H9 (cell line): ENCODE data around the gene JPH2. TPM values are rescaled to one million over a fixed set of nuclear protein-coding genes. Genes with fewer than 3 reads are reported as not detected.
A peak's percentile ranks its signal among the peaks of the same experiment; 100 is the strongest.

Experiments
- DNase-seq: peaks from one replicate; pipeline ENCODE4 v3.0.0-alpha.2; 2017
- H2AFZ ChIP-seq: one replicate; pipeline ENCODE4 v1.6.1; 2013; ENCODE audit warnings: mild to moderate bottlenecking, low read length, control low read depth, moderate library complexity
- H2AK5ac ChIP-seq: 2 replicates; pipeline ENCODE4 v1.6.1; 2013; ENCODE audit warnings: low read length, control low read depth, mixed read lengths; ENCODE audit not compliant: insufficient read length
- H2BK120ac ChIP-seq: one replicate; pipeline ENCODE4 v1.6.1; 2013; ENCODE audit warnings: low read depth, mild to moderate bottlenecking, low read length, control low read depth, inconsistent platforms; ENCODE audit not compliant: poor library complexity, severe bottlenecking
- H2BK12ac ChIP-seq: 2 replicates; pipeline ENCODE4 v1.6.1; 2013; ENCODE audit warnings: low read length, control low read depth, mixed read lengths, low read depth; ENCODE audit not compliant: insufficient read length
- H2BK15ac ChIP-seq: 2 replicates; pipeline ENCODE4 v1.6.1; 2013; ENCODE audit warnings: low read depth, low read length, control low read depth
- H2BK20ac ChIP-seq: one replicate; pipeline ENCODE4 v1.6.1; 2013; ENCODE audit warnings: low read depth, mild to moderate bottlenecking, low read length, control low read depth, inconsistent platforms; ENCODE audit not compliant: poor library complexity, severe bottlenecking
- H2BK5ac ChIP-seq: 2 replicates; pipeline ENCODE4 v1.6.1; 2013; ENCODE audit warnings: low read length, control low read depth, mixed read lengths; ENCODE audit not compliant: insufficient read length
- H3K14ac ChIP-seq: 2 replicates; pipeline ENCODE4 v1.6.1; 2013; ENCODE audit warnings: low read length, control low read depth; ENCODE audit not compliant: insufficient read depth
- H3K18ac ChIP-seq: 2 replicates; pipeline ENCODE4 v1.6.1; 2013; ENCODE audit warnings: low read depth, mild to moderate bottlenecking, mixed read lengths, low read length, control low read depth; ENCODE audit not compliant: insufficient read length
- H3K23ac ChIP-seq: 2 replicates; pipeline ENCODE4 v1.6.1; 2013; ENCODE audit warnings: low read length, control low read depth, mixed read lengths, low read depth; ENCODE audit not compliant: insufficient read length
- H3K23me2 ChIP-seq: 2 replicates; pipeline ENCODE4 v1.6.1; 2013; ENCODE audit warnings: low read depth, mild to moderate bottlenecking, mixed read lengths, low read length, control low read depth; ENCODE audit not compliant: insufficient read length, poor library complexity, severe bottlenecking
- H3K27ac ChIP-seq: 2 replicates; pipeline ENCODE4 v1.5.1; 2013; ENCODE audit warnings: low read length, control low read depth, mixed read lengths, low read depth; ENCODE audit not compliant: insufficient read length
- H3K27me3 ChIP-seq: 2 replicates; pipeline ENCODE4 v1.6.1; 2013; ENCODE audit warnings: low read length, control low read depth, inconsistent platforms; ENCODE audit not compliant: insufficient read depth
- H3K4ac ChIP-seq: 2 replicates; pipeline ENCODE4 v1.6.1; 2013; ENCODE audit warnings: low read depth, mild to moderate bottlenecking, control low read depth, inconsistent platforms, low read length, moderate library complexity
- H3K4me1 ChIP-seq: 2 replicates; pipeline ENCODE4 v1.6.1; 2013; ENCODE audit warnings: low read length, control low read depth, inconsistent platforms; ENCODE audit not compliant: insufficient read depth
- H3K4me2 ChIP-seq: 2 replicates; pipeline ENCODE4 v1.6.1; 2013; ENCODE audit warnings: low read length, control low read depth, mixed read lengths; ENCODE audit not compliant: insufficient read length, insufficient read depth
- H3K56ac ChIP-seq: 2 replicates; pipeline ENCODE4 v1.6.1; 2013; ENCODE audit warnings: low read depth, mild to moderate bottlenecking, mixed read lengths, low read length, control low read depth; ENCODE audit not compliant: insufficient read length
- H3K79me1 ChIP-seq: 2 replicates; pipeline ENCODE4 v1.6.1; 2013; ENCODE audit warnings: low read depth, mild to moderate bottlenecking, moderate library complexity, low read length, control low read depth, inconsistent platforms; ENCODE audit not compliant: insufficient read depth, poor library complexity, severe bottlenecking
- H3K79me2 ChIP-seq: 2 replicates; pipeline ENCODE4 v1.6.1; 2013; ENCODE audit warnings: low read length, control low read depth, inconsistent platforms; ENCODE audit not compliant: insufficient read depth
- H3K9ac ChIP-seq: 2 replicates; pipeline ENCODE4 v1.6.1; 2013; ENCODE audit warnings: low read length, control low read depth, mixed read lengths; ENCODE audit not compliant: insufficient read length; ENCODE audit errors: extremely low read depth
- H3K9me3 ChIP-seq: one replicate; pipeline ENCODE4 v1.6.1; 2013; ENCODE audit warnings: low read depth, low read length, inconsistent platforms; ENCODE audit not compliant: control insufficient read depth
- H3T11ph ChIP-seq: one replicate; pipeline ENCODE4 v1.6.1; 2013; ENCODE audit warnings: mild to moderate bottlenecking, low read length, control low read depth, inconsistent platforms
- H4K20me1 ChIP-seq: one replicate; pipeline ENCODE4 v1.6.1; 2013; ENCODE audit not compliant: control insufficient read depth, insufficient read length, insufficient read depth
- H4K5ac ChIP-seq: 2 replicates; pipeline ENCODE4 v1.6.1; 2013; ENCODE audit warnings: low read depth, mild to moderate bottlenecking, mixed read lengths, low read length, control low read depth; ENCODE audit not compliant: insufficient read length
- H4K8ac ChIP-seq: replicated peaks from 2 replicates; pipeline ENCODE4 v1.6.1; 2013; ENCODE audit warnings: low read length, control low read depth, mixed read lengths, low read depth; ENCODE audit not compliant: insufficient read length
- H4K91ac ChIP-seq: 2 replicates; pipeline ENCODE4 v1.6.1; 2013; ENCODE audit warnings: low read depth, mild to moderate bottlenecking, moderate library complexity, mixed read lengths, low read length, control low read depth; ENCODE audit not compliant: insufficient read length
- H3K27ac Mint-ChIP-seq, 3 experiments: 2 replicates in 2 of 3; 3 replicates in 1 of 3; pipeline ENCODE4 v1.8.0; 2020 to 2021; ENCODE audit warnings: mixed read lengths in 3 of 3, mild to moderate bottlenecking in 1 of 3, moderate library complexity in 1 of 3
- H3K27me3 Mint-ChIP-seq: 2 replicates; pipeline ENCODE4 v1.8.0; 2021; ENCODE audit warnings: low read depth, mild to moderate bottlenecking, moderate library complexity, mixed read lengths
- H3K36me3 Mint-ChIP-seq, 3 experiments: 2 replicates in 2 of 3; 3 replicates in 1 of 3; pipeline ENCODE4 v1.8.0; 2020 to 2021; ENCODE audit warnings: low read depth in 3 of 3, mixed read lengths in 3 of 3; ENCODE audit not compliant: insufficient read depth in 1 of 3
- H3K4me1 Mint-ChIP-seq, 2 experiments: 2 replicates each; pipeline ENCODE4 v1.8.0; 2020; ENCODE audit warnings: mixed read lengths in 2 of 2
- H3K4me3 Mint-ChIP-seq, 2 experiments: 2 replicates in 1 of 2; 3 replicates in 1 of 2; pipeline ENCODE4 v1.8.0; 2020 to 2021; ENCODE audit warnings: mild to moderate bottlenecking in 2 of 2, mixed read lengths in 2 of 2, moderate library complexity in 1 of 2
- H3K9me3 Mint-ChIP-seq, 2 experiments: 2 replicates in 1 of 2; 3 replicates in 1 of 2; pipeline ENCODE4 v1.8.0; 2020; ENCODE audit warnings: mild to moderate bottlenecking in 2 of 2, mixed read lengths in 2 of 2, moderate library complexity in 1 of 2
- CTCF ChIP-seq: fragments of 200-600 bp; sonication (generic); conservative IDR thresholded peaks from 3 replicates; pipeline ENCODE4 v1.8.0; 2021; ENCODE audit warnings: antibody characterized with exemption, mild to moderate bottlenecking
- WGBS: extraction: QIAGEN DNeasy Blood & Tissue Kit; methylation state at CpG from one replicate; pipeline ENCODE4 v1.1.7; 2013; ENCODE audit warnings: missing lambda C conversion rate, low lambda C conversion rate, mixed read lengths; ENCODE audit not compliant: insufficient read length; ENCODE audit errors: extremely low coverage; 5-methylcytosine and 5-hydroxymethylcytosine counted together
- total RNA-seq: library from RNA; stranded (reverse); gene quantifications from 2 replicates; pipeline ENCODE4 v1.2.1, GENCODE V29; 2021

The JPH2 gene
- total RNA-seq, 1 experiment from 2014 or later: 0.31 TPM

- TF ChIP-seq CTCF: no peak
- H3K79me1 ChIP-seq: no peaks in the 10 kb centered on the region
- H2BK12ac ChIP-seq: no peak overlapping the region
- H3K23me2 ChIP-seq: no peaks in the 10 kb centered on the region
- H3K27me3 Mint-ChIP-seq: no peaks in the 10 kb centered on the region; the same call in none of the 2 replicates
- no peak overlapping the region for H3T11ph ChIP-seq
- H3K27ac Mint-ChIP-seq: peak overlapping the region in 1 of 3 experiments; percentile 62; a peak in 3 of 7 replicates
- H4K20me1 ChIP-seq: no peaks in the 10 kb centered on the region
- H3K4me1 ChIP-seq: 0 out of 2 replicates have a peak, but pooled peaks cover 3% of the 10 kb centered on the region
- no peak overlapping the region for H2BK20ac ChIP-seq
- no peak overlapping the region for H3K14ac ChIP-seq
- H3K9me3 Mint-ChIP-seq: no peaks in the 10 kb centered on the region
- H2BK15ac ChIP-seq: no peak overlapping the region
- no peak overlapping the region for H2AK5ac ChIP-seq
- no peak overlapping the region for H2BK5ac ChIP-seq
- no peak for DNase-seq
- H4K8ac ChIP-seq: no peak overlapping the region
- H2AFZ ChIP-seq: no peak overlapping the region
- H3K9ac ChIP-seq: no peak overlapping the region
- H4K91ac ChIP-seq: no peak overlapping the region
- no peaks in the 10 kb centered on the region for H3K36me3 Mint-ChIP-seq
- no peak overlapping the region for H4K5ac ChIP-seq
- no peak overlapping the region for H3K4me3 Mint-ChIP-seq
- H3K9me3 ChIP-seq: no peaks in the 10 kb centered on the region
- no peak overlapping the region for H2BK120ac ChIP-seq
- no CpG with 5 or more reads among the region's 8 CpGs for WGBS
- H3K27ac ChIP-seq: no peak overlapping the region
- no peaks in the 10 kb centered on the region for H3K79me2 ChIP-seq
- no peaks in the 10 kb centered on the region for H3K27me3 ChIP-seq
- H3K23ac ChIP-seq: no peak overlapping the region
- no peak overlapping the region for H3K18ac ChIP-seq
- H3K4ac ChIP-seq: no peak overlapping the region
- H3K56ac ChIP-seq: no peak overlapping the region
- H3K4me2 ChIP-seq: no peak overlapping the region
- H3K4me1 Mint-ChIP-seq: peaks cover 6 to 13% of the 10 kb centered on the region in 2 experiments
Measured at GRCh38 chr20:44135417-44136204, 51.4 kb downstream of the JPH2 start.
